GM19238 (cell line): ENCODE results near the gene SLC25A42.
"Not testable (repeated sequence)": the region's sequence is repeated elsewhere in the genome, so short reads cannot be mapped to it uniquely, and the experiment has no call there.

Experiments used
- DNase-seq: peaks from one replicate; pipeline ENCODE4 v3.0.0; 2011; ENCODE audit warnings: low spot score; ENCODE audit not compliant: insufficient read length

SLC25A42 gene

DNA sequence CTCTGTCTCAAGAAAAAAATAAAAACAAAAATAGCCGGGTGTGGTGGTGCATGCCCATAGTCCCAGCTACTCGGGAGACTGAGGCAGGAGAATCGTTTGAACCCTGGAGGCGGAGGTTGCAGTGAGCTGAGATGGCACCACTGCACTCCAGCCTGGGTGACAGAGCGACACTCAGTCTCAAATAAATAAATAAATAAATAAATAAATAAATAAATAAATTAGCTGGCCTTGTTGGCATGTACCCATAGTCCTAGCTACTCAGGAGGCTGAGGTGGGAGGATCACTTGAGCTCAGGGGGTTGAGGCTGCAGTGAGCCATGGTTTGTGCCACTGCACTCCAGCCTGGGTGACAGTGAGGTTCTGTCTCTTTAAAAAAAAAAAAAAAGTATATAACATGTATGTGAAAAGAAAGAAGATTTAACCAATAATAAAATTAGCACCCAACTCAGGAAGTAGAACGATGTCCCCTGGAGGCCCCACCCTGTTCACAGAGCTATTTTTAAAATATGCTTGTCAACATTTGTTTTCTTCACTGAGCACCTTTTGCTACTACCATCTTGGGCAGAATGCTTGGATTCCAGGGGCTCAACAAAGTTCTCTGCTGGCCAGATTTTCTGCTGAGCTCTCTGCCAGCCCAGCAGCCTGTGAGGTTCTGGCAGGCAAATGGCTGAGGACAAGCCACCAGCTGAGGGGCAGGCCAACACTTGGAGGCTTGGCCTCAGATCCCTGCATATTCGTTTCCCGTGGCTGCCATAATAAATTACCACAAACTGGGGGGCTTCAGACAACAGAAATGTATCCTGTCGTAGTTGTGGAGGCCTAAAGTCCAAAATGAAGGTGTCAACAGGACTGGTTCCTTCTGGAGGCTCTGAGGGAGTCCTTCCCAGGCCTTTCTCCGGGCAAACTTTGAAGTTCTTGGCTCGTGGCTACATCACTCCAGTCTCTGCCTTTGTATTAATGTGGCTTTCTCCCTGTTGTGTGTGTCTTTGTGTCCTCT is 5.2 kb downstream of the SLC25A42 start:
- DNase-seq = no peak

DNA sequence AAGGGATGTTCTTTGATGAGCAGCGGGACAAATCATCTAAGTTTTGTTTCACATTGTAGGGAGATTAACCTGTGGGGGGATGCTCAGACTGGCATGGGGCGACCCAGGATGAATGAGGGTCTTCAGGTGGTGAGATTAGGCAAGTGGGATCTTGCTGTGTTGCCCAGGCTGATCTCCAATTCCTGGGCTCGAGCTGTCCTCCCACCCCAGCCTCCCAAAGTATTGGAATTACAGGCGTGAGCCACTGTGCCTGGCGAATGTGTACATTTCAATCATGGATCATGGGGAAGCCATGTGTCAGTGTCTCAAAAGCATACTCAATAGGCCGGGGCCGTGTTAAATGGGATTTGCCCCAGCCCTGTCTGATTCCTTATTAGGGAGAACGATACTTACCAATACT is 8.1 kb downstream of the SLC25A42 start:
- DNase-seq = no peak

DNA sequence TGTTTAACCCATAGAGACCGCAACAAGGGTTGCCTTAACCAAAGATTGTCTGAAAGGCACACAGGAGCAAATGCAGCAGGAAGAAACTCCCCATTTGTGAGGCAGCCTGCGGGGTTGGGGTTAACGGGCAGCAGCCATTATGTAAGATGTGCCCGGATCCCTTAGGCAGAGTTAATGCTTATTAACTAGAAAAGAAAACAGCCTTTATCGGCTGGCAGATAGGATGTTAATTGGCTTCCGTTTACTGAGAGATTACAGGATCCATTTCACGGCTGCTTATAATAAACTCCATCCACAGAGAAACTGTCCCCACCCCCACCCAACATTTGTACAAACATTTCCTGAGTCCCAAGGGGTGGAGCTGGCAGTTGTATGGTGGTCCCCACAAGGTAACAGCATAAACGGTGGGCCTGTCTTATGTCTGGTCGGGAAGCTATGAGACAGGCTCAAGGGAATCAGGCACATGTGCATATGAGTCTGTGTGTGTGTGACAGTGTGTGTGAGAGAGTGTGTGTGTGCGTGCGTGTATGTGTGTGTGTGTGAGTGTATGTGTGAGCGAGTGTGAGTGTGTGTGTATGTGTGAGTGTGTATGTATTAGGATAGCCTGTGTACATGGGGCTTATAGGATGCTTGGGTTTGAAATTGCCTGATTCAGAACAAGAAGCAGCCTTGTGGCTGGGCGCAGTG is 10.5 kb downstream of the SLC25A42 start:
- no peak for DNase-seq

DNA sequence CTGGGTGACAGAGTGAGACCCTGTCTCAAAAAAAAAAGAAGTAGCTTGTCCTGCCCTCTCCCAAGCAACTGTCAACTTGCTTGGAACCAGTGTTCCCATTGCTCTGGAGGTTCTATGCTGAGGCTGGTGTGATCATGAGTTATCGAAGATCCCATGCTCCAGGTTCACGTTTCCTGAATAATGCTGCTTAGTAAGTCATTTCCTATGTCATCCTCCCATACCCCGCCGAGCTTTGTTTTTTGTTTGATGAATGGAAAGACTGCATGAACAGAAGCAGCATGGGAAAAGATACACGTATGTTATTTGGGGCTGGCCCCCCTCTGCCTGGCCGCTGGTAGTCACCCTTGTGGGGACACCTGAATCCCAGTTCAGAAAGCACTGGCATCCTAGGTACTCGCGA is 11.3 kb downstream of the SLC25A42 start:
- no peak for DNase-seq

DNA sequence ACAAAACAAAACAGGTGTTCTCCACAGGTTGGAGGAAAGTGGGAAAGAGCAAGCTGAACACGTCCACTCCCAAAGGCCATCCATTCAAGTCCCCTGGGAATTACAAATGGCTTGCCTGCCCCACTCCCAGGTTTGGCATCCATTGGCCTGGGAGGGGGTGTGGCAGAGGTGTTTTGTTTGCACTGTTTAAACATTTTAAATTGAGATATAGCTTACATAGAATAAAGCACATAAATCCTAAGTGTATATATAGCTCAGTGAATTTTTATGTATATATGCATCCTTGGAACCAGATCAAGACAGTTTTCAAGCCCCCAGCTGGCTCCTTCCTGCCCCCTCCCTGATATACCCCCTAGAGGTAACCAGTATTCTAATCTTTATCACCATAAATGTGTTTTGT is 12.7 kb downstream of the SLC25A42 start:
- no peak for DNase-seq

DNA sequence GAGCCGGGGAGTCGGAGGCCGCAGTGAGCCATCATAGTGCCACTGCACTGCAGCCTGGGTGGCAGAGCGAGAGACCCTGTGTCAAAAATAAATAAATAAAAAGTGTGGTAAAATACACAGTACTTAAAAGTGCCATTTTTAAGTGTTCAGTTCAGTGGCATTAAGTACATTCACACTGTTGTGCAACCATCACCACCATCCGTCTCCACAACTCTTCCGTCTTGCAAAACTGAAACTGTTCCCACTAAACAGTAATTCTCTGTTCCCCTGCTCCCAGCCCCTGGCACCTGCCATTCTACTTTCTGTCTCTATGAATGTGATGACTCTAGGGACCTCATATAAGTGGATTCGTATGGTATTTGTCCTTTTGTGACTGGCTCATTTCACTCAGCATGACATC is 13.3 kb downstream of the SLC25A42 start:
- DNase-seq = no peak

DNA sequence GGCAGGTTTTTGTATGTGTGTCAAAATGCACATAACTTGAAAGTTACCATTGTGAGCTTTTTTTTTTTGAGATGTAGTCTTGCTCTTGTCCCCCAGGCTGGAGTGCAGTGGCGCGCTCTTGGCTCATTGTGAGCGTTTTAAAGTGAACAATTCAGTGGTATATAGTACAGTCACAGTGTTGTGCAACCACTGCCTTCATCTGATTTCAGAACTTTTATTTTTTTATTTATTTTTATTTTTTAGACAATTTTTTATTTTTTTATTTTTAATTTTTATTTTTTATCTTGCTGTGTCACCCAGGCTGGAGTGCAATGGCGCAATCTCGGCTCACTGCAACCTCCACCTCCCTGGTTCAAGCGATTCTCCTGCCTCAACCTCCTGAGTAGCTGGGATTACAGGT is 15.0 kb downstream of the SLC25A42 start:
- DNase-seq = no peak

DNA sequence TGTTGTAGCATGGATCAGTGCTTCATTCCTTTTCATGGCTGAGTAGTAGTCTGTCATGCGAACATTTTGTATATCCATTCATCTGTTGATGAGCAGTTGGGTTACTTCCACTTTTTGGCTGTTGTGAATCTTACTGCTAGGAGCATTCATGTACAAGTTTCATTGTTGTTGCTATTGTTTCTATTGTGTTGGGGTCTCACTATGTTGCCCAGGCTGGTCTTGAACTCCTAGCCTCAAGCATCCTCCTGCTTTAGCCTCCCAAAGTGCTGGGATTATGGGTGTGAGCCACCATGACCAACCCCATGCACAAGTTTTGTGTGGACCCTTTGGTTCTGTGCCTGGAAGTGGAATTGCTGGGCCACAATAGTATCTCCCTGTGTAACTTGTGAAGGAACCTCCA is 15.8 kb downstream of the SLC25A42 start:
- DNase-seq = no peak

DNA sequence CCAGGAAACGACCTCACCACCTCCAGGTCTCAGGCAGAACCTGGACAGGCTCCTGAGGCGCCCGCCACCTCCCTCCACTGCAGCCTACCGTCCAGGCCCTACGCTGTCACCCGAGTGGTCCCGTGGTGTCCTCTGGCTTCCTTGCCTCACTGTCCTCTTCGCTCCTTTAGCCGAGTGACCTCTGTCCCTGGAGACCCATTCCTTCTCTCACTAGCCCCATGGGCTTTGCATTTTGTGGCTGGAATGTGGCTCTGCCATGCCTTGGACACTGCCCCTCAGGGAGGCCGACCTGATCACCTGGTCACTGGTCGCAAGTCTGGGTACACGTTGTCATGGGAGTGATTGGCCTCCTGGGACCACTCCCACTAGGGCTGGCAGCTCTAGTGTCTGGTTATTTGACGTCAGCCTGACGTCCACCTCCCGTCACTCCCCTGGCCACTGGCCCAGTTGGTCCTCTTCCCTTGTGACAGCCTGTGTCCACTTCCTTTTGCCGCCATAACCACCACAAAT is 17.9 kb downstream of the SLC25A42 start:
- DNase-seq = no peak

DNA sequence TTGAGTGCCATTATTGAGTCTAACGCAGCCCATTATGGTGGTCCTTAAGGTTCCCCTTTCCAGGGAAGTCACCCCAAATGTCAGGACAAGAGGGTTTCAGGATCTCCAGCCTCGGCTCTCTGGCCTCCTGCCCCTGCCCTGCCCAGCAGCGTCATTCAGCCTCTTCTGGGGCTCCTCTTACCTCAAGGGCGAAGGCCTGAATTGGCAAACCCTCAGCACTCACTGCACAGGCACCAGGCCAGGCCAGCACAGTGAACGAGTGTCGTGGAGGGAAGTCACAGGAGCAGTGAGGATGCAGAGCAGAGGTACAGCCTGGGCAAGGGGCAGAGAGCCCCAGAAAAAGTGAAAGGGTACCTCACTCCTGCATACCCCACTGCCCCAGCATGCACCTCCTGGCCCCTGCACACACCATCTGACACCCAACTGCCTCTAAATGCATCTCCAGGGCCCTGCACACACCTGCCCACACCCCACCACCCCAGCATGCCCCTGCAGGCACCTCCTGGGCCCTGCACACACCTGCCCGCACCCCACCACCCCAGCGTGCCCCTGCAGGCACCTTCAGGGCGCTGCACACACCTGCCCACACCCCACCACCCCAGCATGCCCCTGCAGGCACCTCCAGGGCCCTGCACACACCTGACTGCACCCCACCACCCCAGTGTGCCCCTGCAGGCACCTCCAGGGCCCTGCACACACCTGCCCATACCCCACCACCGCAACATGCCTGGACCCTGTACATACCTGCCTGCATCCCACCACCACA is 19.8 kb downstream of the SLC25A42 start:
- DNase-seq = no peak

DNA sequence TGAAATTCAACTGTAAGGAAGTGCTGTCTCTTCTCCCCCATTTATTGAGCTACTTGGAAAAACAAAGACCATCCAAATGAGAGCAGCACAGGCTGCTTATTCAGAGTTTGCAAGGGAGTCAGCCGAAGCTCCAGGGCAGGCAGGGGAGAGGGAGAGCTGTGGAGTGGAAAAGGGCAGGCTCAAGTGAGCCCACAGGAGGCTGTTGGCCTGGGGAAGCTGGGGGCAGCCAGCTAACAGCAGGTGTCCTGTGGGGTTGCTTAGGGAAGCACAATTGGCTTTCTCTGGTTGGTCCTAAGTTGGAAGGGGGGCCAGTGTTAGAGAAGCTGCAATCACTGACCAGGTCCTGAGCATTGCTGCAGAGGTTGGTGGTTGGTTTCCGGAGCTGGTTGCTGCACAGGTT is 23.9 kb downstream of the SLC25A42 start:
- DNase-seq = no peak

DNA sequence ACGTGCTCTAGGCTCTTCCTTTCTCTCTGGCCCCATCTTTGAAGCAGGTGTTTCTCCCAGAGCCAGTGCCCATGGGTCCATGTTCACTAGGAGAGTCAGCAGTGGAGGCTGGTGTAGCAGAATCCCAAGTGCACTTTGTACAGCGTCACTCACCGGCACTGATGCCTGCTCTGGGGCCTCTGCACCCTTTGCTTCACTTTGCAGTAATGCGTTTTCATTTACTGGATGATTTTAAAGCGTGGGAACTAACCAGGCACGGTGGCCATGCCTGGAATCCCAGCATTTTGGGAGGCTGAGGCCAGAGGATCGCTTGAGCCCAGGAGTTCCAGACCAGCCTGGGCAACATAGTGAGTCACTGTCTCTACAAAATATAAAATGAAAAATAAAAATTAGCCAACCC is 30.7 kb downstream of the SLC25A42 start:
- DNase-seq = no peak

DNA sequence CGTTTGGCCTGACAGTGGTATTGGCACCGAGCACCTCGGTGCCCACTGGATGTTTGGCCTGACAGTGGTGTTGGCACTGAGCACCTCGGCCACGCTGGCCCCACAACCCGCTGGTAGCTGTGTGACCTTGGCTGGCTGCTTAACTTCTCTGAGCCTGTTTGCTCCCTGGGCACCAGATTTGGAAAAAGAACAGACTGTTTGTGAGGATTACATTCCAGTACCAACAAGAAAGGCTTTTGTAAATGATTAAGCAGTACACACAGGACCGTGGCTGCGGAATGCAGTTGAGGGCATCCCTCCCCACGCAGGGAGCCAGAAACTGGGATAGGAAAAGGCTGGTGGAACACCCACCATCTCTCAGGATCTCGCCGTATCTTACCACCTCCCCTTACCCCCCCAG is 31.9 kb downstream of the SLC25A42 start:
- DNase-seq = no peak

DNA sequence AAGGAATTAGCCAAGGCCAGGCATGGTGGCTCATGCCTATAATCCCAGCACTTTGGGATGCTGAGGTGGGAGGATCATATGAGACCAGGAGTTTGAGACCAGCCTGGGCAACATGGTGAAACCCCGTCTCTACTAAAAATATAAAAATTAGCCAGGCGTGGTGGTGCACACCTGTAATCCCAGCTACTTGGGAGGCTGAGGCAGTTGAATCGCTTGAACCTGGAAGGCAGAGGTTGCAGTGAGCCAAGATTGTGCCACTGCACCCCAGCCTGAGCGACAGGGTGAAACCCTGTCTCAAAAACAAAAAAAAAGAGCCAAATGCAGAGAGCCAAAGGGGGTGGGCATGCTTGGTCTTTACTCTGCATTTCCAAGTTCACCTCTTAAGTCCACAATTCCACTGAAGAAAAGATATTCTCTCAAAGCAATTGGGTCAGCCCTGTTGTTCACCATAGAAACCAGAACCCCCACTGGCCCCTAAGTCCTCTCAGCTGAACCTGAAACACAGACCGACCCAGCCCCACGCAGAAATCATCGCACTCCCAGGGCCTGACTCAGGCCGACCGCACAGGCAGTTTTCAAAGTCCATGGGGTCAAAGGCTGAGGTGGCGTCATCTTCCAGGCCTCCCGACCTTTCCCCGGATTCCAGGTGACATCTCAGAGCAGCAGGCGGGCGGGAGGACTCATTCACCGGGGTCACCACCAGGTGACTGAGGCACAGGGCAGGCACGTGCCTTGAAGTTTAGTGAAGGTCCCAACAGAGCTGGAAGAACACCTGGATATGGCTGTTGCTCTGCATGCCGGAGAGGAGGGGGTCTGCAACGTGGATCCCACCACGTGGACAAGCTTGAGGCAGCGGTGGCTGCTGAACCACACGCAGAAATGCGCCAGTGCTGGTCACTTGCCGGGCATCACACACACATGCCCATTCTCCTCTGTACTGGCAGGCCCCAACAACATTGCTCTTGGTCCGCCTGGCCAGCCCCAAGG is 33.1 kb downstream of the SLC25A42 start:
- DNase-seq = no peak

DNA sequence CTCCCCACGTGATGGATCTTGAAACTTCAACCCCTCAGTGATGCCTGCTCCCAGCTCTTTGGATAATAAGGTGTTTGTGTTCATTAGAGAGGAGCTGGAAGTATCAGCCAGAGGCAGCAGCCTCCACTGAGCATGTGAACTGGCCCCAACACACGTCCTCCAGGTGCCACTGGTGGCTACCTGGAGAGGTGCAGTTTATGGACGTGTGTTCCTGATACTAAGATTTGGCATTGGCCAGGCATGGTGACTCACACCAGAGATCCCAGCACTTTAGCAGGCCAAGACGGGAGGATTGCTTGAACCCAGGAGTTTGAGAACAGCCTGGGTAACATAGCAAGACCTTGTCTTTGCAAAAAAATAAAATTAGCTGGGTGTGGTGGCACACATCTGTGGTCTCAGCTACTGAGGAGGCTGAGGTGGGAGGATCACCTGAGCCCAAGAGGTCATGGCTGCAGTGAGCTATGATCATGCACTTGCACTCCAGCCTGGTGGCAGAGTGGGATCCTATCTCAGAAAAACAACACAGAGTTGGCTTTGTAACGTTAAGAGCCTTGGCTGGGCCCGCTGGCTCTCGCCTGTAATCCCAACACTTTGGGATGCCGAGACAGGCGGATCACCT is 34.4 kb downstream of the SLC25A42 start:
- no peak for DNase-seq

DNA sequence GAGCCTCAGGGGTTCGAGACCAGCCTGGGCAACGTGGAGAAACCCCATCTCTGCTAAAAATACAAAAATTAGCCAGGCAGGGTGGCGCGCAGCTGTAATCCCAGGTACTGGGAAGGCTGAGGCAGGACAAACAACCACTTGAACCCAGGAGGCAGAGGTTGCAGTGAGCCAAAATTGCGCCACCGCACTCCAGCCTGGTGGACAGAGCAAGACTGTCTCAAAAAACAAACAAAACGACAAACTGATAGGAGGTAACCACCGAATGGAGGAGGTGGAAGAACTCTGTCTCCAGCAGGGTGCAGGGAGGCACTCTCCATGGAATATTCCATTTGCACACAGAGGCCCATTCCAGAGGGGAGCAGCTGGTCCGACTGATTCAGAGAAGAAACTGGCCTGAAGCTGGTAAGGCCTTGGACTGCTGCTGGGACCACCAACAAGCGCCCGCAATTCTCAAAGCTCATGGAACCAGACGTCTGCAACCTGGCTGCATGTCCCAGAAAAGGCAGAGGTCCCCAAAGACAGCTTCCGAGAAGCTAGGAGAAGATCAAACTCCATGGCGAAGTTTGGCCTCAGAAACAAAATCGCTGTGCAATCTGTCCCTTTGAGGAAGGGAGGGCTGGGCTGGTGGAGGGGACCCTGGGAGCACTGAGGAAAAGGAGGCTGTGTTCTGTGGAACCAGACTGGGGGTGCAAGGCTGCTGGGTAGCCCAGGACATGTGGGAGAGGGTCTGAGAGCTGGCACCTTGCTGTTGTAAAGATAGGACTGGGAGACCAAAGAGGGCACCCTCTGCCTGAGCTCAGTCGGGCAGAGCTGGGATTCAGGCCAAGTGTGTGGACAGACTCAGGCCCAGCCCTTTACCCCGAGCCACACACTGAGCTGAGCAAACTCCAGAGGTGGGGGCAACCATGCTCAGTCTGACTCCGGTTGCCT is 35.2 kb downstream of the SLC25A42 start:
- no peak for DNase-seq

DNA sequence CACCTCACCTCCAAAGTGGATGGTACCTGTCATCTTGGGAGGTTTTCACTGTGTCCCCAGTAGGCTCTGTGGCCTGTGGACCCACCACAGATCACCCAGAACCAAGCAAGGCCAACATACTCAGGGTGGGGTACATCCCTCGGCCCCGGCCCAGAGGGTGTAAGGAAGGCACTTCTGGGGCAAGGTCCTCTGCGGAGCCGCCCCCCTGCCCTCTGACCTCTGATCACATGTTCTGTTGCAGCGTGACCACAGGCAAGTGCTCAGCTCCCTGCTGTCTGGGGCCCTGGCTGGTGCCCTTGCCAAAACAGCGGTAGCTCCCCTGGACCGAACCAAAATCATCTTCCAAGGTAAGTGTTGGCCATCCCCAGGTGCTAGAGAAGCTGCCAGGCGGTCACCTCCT is 37.7 kb downstream of the SLC25A42 start:
- no peak for DNase-seq

DNA sequence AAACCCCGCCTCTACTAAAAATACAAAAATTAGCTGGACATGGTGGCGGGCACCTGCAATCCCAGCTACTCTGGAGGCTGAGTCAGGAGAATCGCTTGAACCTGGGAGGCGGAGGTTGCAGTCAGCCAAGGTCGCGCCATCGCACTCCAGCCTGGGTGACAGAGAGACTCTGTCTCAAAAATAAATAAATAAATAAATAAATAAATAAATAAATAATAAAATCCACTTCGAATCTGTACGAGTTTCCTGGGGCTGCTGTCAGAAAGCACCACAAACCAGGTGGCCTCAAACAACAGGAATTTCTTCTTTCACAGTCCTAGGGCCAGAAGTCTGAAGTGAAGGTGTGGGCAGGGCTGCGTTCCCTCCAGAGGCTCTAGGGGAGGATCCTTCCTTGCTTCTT is 38.8 kb downstream of the SLC25A42 start:
- DNase-seq = not testable (repeated sequence)

DNA sequence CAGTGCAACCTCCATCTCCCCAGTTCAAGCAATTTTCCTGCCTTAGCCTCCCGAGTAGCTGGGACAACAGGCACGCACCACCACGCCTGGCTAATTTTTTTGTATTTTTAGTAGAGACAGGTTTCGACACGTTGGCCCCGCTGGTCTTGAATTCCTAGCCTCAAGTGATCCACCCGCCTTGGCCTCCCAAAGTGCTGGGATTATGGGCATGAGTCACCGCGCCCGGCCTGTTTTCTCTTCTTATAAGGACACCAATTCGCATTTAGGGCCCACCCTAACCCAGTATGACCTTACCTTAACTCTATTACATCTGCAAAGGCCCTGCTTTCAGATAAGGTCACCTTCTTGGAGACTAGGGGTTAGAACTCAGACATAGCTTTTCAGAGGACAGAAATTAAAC is 39.4 kb downstream of the SLC25A42 start:
- no peak for DNase-seq
